Measurements from ENCODE around the gene ATP8B4. TPM values are rescaled to one million over a fixed set of nuclear protein-coding genes. Genes with fewer than 3 reads are reported as not detected.

ATP8B4 gene
- total RNA-seq, 1 donor from 2014 or later = 31.5 TPM

- DNase-seq (ENCODE audit: low spot score) = no peak
Observed at GRCh38 chr15:49826640-49827234, 292.3 kb downstream of the ATP8B4 start.

- DNase-seq (ENCODE audit: low spot score) = no peak
Observed at GRCh38 chr15:49824775-49825099, 294.3 kb downstream of the ATP8B4 start.

GRCh38 chr15:49823987-49824774 is 294.9 kb downstream of the ATP8B4 start:
- no peak for DNase-seq (ENCODE audit: low spot score)

DNA sequence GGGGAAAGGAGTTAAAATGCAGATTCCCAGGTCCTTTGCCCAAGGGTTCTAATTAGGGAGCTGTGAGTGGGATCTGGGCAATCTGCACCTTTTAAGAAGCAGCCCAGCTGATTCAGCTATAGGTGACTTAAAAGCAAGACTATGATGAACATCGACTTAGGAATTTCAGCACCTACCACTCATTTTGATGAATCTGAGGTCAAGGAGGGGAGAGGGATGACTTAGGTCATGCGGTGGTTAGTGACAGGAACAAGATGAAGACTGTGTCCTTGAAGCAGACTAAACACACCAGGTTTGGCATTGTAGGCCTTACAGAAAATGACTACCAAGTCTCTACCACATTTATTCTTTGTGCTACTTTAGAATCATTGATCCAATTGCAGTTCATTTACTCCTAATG is 301.9 kb downstream of the ATP8B4 start:
- DNase-seq (ENCODE audit: low spot score) = no peak

DNA sequence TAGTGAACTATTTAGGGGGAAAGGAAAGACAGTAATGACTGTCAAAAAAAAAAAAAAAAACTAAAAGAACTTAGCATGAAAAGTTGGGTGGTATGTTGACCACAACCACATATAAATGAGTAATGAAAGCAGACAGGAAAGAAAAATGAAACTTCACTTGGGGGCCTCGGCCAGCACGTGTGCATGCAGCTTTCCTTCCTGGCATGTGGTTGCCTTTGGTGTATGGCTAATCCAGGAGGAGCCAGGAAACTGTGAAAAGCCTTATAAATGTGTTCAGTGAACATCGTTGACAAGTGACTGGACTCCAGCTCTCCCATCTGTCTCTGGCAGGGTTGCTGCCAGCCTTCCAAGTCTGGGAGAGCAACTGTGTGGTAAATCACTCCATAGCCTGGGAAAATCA is 303.1 kb downstream of the ATP8B4 start:
- no peak for DNase-seq (ENCODE audit: low spot score)

DNA sequence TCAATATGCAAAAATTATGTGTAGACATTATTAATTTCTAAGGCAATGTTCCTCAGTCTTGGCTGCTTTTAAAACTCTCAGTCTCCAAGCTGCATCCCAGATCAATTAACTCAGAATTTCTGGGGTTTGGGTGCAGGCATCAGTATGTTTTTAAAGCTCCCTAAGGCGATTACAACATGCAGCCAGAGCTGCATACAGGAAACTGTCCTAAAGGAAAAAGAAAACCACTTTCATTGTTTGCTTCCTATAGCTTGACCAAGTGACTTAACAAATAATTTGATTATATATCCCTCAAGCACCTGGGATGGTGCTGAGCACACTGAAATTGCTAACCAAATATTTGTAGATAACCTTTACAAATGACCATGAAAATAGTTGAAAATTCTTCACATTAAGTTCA is 303.5 kb downstream of the ATP8B4 start:
- DNase-seq (ENCODE audit: low spot score) = no peak

DNA sequence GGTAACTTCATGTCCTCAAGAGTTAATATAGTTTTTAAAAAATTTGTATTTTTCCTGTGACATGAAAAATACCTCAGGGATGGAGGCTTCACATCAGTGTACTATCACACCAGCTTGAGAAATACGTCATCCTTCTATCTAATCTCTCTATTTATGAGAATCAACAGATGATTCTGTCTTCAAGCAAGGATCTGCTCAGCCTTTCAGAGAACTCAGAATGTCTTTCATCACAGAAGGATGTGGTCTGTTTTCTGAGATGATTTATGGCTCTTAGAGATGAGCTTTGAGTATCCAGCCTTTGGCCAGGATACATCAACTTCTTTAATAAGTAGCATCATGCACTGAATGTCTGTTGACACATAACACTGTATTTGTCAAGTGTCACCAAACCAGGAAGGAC is 304.3 kb downstream of the ATP8B4 start:
- DNase-seq (ENCODE audit: low spot score) = no peak

GRCh38 chr15:49813625-49814024 is 305.4 kb downstream of the ATP8B4 start:
- no peak for DNase-seq (ENCODE audit: low spot score)

GRCh38 chr15:49810720-49811119 is 308.3 kb downstream of the ATP8B4 start:
- DNase-seq (ENCODE audit: low spot score) = no peak

DNA sequence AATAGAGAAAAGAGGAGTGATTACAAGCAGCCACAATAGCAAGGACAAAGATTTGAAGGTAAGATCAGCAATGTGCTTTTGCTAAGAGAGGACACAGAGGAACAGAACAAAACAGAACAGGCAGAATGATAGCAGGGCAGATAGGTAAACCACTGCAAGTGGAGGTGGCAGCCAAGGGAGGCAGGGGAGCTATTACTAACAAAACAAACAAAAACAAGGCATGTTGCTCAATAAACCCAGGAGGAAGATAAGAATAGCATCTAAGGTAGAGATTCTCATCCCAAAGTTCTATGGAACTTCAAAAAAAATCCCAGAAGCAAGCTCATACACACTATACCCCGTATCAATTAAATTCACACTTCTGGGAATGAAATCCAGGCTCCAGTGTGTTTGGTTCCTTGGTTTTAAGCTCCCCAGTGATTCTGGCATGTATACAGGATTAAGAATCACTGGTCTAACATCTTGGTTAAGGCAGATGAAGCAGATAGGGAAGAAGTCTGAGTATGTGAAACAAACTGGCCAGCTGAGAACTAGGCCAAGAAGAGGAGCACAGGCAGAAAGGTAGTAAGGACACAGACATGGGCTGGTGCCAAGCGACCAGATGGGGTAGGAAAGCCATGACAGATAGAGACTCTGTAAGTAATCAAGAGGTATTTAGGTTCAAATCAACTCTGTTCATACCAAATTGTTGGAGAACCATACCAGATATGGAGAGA is 309.0 kb downstream of the ATP8B4 start:
- no peak for DNase-seq (ENCODE audit: low spot score)

GRCh38 chr15:49808341-49808740 is 310.7 kb downstream of the ATP8B4 start:
- no peak for DNase-seq (ENCODE audit: low spot score)

Other genes with a start within 250 kb of the ATP8B4 start
- gene SLC27A2, start 63.0 kb upstream of the ATP8B4 start, total RNA-seq = 1.7 TPM
- 3.2 TPM for gene HDC, start 146.5 kb upstream of the ATP8B4 start, total RNA-seq
- gene GABPB1, start 236.0 kb upstream of the ATP8B4 start, total RNA-seq = 22.0 TPM